ENCODE results near the gene NTNG2.

GRCh38 chr9:132141344-132141947 lies 20.4 kb upstream of the NTNG2 start:
- TF ChIP-seq, protein P1, sequence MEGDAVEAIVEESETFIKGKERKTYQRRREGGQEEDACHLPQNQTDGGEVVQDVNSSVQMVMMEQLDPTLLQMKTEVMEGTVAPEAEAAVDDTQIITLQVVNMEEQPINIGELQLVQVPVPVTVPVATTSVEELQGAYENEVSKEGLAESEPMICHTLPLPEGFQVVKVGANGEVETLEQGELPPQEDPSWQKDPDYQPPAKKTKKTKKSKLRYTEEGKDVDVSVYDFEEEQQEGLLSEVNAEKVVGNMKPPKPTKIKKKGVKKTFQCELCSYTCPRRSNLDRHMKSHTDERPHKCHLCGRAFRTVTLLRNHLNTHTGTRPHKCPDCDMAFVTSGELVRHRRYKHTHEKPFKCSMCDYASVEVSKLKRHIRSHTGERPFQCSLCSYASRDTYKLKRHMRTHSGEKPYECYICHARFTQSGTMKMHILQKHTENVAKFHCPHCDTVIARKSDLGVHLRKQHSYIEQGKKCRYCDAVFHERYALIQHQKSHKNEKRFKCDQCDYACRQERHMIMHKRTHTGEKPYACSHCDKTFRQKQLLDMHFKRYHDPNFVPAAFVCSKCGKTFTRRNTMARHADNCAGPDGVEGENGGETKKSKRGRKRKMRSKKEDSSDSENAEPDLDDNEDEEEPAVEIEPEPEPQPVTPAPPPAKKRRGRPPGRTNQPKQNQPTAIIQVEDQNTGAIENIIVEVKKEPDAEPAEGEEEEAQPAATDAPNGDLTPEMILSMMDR (IDR thresholded peaks at IDR 0.05), result no peak
- no peak for TF ChIP-seq POLR2A (IDR thresholded peaks at IDR 0.05)

Measured in body of pancreas (tissue), 4 donors.